ENCODE data around the gene SPINDOC.
"Not testable (repeated sequence)": the region's sequence is repeated elsewhere in the genome, so short reads cannot be mapped to it uniquely, and the experiment has no call there.

GRCh38 chr11:63863620-63864019 is 50.4 kb downstream of the SPINDOC start:
- TF ChIP-seq SETDB1, CHD1 (IDR thresholded peaks at IDR 0.05; ENCODE audit: low read length): not testable (repeated sequence)

Measured in K562 (cell line).